ENCODE results near the gene CPEB4. TPM values are rescaled to one million over a fixed set of nuclear protein-coding genes. Genes with fewer than 3 reads are reported as not detected.
A peak's percentile ranks its signal among the peaks of the same experiment; 100 is the strongest.

The CPEB4 gene
- 10 to 100 TPM; 14.9 to 45.8 (median 28.1) TPM for polyA plus RNA-seq (ENCODE audit: insufficient read length in 10 of 10)
- long read RNA-seq, donor 1, partial matches to known transcripts = 20 of 21 reads
- long read RNA-seq, donor 1, other reads (novel, unspliced or antisense) = 0 of 21 reads
- long read RNA-seq, donor 2 = 0 reads
- long read RNA-seq, donor 3 = 0 reads
- long read RNA-seq, donor 4, partial matches to known transcripts = 0 of 2 reads
- long read RNA-seq, donor 4, other reads (novel, unspliced or antisense) = 0 of 2 reads
- long read RNA-seq, donor 5, partial matches to known transcripts = 0 of 3 reads
- long read RNA-seq, donor 5, other reads (novel, unspliced or antisense) = 0 of 3 reads
- long read RNA-seq, donor 6, partial matches to known transcripts = 9 of 10 reads
- long read RNA-seq, donor 6, other reads (novel, unspliced or antisense) = 0 of 10 reads
- long read RNA-seq, donor 7 = 0 reads
- long read RNA-seq, donor 8 = 0 reads
- long read RNA-seq, donor 9, partial matches to known transcripts = 0 of 1 reads
- long read RNA-seq, donor 9, other reads (novel, unspliced or antisense) = 0 of 1 reads

- DNase-seq = peak; percentile 100
Measured at GRCh38 chr5:173887610-173888472, at the start of gene CPEB4. CPEB4 (plus strand) TSS chr5:173888349; CDS start chr5:173889734, 1,385 bp downstream.

GRCh38 chr5:173839117-173839713, 48.9 kb upstream of the CPEB4 start:
- no peak for DNase-seq

- no peak for DNase-seq
Measured at GRCh38 chr5:173840111-173840983, 47.8 kb upstream of the CPEB4 start.

- no peak for DNase-seq
Measured at GRCh38 chr5:173841710-173842109, 46.4 kb upstream of the CPEB4 start.

GRCh38 chr5:173843794-173844193, 44.4 kb upstream of the CPEB4 start:
- no peak for DNase-seq

- no peak for DNase-seq
Measured at GRCh38 chr5:173845321-173845720, 42.8 kb upstream of the CPEB4 start.

GRCh38 chr5:173846929-173847501, 41.1 kb upstream of the CPEB4 start:
- DNase-seq = no peak

GRCh38 chr5:173848986-173849596, 39.1 kb upstream of the CPEB4 start:
- DNase-seq = no peak

GRCh38 chr5:173849908-173850307, 38.2 kb upstream of the CPEB4 start:
- DNase-seq = no peak

- no peak for DNase-seq
Measured at GRCh38 chr5:173850659-173851058, 37.5 kb upstream of the CPEB4 start.

GRCh38 chr5:173851595-173852243, 36.4 kb upstream of the CPEB4 start:
- DNase-seq = peak in 1 of 3 donors; percentile 30

GRCh38 chr5:173852790-173853359, 35.3 kb upstream of the CPEB4 start:
- no peak for DNase-seq

- no peak for DNase-seq
Measured at GRCh38 chr5:173853370-173854131, 34.6 kb upstream of the CPEB4 start.

- no peak for DNase-seq
Measured at GRCh38 chr5:173855162-173855994, 32.8 kb upstream of the CPEB4 start.

- DNase-seq = no peak
Measured at GRCh38 chr5:173855995-173856656, 32.0 kb upstream of the CPEB4 start.

GRCh38 chr5:173857234-173857633, 30.9 kb upstream of the CPEB4 start:
- DNase-seq = no peak

Data from muscle of back (tissue), 13 donors.